ENCODE results near the gene MED31. TPM values are rescaled to one million over a fixed set of nuclear protein-coding genes. Genes with fewer than 3 reads are reported as not detected.
A peak's percentile ranks its signal among the peaks of the same experiment; 100 is the strongest.

The MED31 gene
- total RNA-seq, 4 donors from 2014 or later, result 5.5 to 9.9 (median 8.2) TPM

DNA sequence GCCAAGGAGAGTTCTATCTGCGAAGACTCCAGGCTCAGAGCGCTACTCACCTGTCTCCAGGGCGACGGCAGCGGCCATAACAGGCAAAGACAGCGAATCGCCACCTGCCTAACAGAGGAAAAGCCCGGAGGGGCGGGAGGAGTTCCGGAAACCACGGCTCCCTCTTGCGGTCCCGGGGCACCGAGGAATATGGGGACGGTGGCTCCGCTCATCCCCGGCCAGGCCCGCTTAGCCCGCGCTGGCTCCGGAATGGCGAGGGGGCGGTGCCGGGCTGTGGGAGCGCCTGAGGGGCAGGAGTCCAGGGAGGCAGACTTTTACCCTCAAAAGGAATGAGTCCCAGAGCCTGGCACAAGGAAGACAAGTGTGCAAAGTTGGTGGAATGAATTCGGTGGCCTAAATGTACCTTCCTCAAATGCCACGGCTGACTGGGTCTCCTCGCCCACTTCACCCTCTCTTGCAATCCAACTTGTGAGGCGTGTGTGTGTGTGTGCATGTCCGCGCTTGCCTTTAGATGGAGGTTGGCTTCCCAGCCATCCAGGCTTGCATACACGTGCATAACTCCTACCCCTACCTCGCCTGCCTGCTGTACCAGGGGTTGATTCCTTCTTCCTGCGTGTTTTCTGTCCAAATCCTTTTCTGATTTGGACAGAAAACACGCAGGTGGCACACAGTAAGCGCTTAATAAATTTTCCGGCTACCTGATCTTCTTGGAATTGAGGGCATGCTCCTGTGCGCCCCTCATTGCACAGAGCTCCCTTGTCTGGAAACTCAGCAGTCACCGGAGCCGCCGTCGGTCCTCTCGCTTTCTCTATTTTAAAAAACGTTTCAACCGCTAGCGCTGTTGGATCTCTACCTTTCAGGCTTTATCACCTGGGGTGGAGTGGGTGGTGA lies 3.7 kb upstream of the MED31 start:
- TF ChIP-seq, protein P1, sequence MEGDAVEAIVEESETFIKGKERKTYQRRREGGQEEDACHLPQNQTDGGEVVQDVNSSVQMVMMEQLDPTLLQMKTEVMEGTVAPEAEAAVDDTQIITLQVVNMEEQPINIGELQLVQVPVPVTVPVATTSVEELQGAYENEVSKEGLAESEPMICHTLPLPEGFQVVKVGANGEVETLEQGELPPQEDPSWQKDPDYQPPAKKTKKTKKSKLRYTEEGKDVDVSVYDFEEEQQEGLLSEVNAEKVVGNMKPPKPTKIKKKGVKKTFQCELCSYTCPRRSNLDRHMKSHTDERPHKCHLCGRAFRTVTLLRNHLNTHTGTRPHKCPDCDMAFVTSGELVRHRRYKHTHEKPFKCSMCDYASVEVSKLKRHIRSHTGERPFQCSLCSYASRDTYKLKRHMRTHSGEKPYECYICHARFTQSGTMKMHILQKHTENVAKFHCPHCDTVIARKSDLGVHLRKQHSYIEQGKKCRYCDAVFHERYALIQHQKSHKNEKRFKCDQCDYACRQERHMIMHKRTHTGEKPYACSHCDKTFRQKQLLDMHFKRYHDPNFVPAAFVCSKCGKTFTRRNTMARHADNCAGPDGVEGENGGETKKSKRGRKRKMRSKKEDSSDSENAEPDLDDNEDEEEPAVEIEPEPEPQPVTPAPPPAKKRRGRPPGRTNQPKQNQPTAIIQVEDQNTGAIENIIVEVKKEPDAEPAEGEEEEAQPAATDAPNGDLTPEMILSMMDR (IDR thresholded peaks at IDR 0.05), result no peak
- DNase-seq (ENCODE audit: low spot score) (no peak), ATAC-seq (ENCODE audit: low FRiP score) (no peak)

DNA sequence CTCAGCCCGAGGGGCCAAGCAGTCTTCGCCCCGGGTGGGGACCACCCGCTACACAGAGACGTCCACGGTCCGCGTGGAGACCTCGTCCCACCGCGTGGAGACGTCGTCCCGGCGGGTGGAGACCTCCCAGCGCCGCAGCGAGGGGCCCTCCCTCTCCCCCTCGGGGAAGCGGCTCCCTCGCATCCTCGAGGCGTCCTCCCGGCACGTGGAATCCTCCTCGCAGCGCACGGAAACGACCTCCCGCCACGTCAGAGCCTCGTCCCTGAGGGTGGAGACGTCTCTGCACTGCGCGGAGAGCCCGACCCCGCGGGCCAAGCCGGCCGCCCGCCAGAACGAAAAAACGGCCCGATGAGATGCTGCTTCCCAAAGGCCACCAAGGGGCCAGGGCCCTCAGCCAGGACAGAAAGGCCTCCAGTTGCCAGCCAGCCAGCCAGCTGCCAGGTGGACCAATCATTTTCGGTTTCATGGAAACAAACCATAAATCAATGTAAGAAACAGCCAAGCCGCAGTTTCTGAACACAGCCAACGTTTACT lies 581 bp upstream of the MED31 start:
- DNase-seq (ENCODE audit: low spot score), result no peak
- TF ChIP-seq, protein P1 (IDR thresholded peaks at IDR 0.05), result no peak
- ATAC-seq (ENCODE audit: low FRiP score), result peak; percentile 23

DNA sequence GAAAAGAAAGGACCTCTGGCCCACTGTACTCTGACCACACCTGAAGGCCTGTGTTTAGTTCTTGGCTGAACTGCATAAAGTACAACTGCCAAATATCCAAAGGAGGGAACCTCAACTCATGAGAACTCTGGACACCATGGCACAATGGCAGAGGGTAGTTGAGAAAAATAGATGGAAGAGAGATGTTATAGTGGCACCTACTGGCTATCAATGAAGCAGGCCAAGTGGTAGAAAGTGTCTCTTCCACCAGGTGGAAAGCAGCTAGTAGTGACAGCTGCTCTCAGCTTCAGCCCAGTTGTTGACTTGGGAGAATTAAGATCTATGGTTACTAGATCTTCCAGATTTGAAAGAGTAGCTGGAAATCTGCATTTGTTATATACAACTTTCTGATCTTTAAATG lies 3.2 kb downstream of the MED31 start:
- TF ChIP-seq, protein P1 (IDR thresholded peaks at IDR 0.05), result no peak
- no peak for ATAC-seq (ENCODE audit: low FRiP score)
- DNase-seq (ENCODE audit: low spot score), result no peak

DNA sequence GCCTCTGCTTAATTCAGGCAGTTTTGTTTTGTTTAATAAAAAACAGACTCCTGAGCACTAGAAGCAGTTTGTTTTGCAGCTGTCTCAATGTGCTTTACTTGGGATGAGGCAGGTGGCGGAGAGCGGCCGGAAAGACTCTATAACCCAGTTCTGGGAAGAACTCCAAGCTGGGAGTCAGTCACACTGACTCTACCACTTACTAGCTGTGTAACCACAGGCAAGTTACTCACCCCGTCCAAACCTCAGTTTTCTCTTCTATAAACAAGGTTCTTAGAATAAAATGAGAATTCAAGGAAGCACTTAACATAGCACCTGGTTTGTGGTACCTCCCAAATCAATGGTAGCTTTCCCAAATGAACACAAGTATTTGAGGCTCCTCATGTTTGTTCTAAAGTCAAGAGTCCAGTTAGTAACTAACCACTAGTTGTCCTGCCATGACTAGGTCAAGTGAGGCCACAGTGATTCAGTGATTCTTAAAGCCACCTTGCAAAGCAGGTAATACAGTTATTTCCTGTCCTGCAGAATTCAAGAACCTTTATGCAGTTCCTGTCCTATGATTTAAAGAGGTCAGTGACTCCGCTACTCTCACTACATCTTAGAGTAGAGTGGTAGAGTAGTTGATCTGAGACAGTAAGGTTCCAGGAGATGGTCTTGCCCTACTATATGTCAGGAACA lies 7.8 kb downstream of the MED31 start:
- no peak for DNase-seq (ENCODE audit: low spot score)
- no peak for ATAC-seq (ENCODE audit: low FRiP score)

DNA sequence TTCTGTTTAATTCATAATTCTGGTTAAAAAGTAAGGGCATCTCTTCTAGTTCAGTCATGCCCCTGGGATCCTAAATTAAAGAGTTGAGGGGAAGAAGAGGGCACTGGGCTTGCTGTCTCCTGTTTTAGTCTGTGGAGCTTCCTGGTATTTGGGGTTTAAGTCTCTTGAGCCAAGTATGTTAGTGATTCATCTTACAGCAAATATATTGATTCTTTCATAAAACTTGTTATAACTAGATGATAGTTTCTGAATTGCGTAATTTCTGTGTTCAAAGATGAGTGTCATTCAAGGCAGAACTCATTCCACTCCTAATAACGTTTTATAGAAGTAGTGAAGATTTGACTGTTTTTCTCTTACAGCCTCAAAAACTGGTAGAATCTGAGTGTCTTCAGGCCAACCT lies 8.8 kb downstream of the MED31 start:
- DNase-seq (ENCODE audit: low spot score), result no peak
- ATAC-seq (ENCODE audit: low FRiP score), result no peak
- TF ChIP-seq, protein P1 (IDR thresholded peaks at IDR 0.05), result no peak

More for the DNA sequence above, 7.8 kb downstream of the MED31 start:
- TF ChIP-seq, protein P1 (IDR thresholded peaks at IDR 0.05), result no peak

DNA sequence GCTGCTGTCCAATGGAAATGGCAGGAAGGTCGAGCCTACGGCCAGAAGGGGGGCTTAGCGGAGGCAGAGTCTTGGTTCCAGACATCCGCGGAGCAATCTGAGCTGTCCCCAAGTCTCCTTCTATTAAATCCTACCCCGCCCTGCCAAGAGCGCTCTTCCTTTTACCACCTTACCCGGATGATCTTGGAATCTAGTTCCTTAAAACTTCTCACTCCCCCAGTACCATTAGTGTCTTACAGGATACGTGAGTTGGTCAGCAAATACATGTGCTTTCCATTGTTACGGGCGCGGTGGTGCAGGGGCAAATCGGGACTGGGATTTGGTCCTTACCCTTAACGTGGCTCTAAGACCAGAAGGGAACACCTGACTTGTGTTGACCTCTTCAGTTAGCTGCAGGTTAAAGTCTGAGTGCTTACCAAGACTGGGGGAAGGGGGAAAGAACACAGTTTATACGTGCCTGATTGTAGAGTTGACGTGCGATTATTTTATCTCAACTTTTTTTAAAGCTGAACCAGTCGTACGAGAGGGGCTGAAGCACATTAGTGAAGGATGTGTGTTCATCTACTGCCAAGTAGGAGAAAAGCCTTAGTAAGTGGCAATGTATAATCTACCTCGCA lies 10.1 kb downstream of the MED31 start:
- DNase-seq (ENCODE audit: low spot score) (no peak), ATAC-seq (ENCODE audit: low FRiP score) (peak; percentile 22)
- TF ChIP-seq, protein P1 (IDR thresholded peaks at IDR 0.05), result no peak
